ENCODE results near the gene DCBLD1.

The DCBLD1 gene

GRCh38 chr6:117592983-117593759, 110.7 kb downstream of the DCBLD1 start:
- H3K4me2 ChIP-seq (ENCODE audit: low read depth, low read length, poor library complexity, severe bottlenecking), result no peak overlapping the region

GRCh38 chr6:117595099-117595923, 112.8 kb downstream of the DCBLD1 start:
- TF ChIP-seq CTCF (IDR thresholded peaks at IDR 0.05; ENCODE audit: insufficient read depth, low read length, poor library complexity, severe bottlenecking) (no peak), EZH2phosphoT487 (conservative IDR thresholded peaks at IDR 0.05; ENCODE audit: low read length) (no peak)
- H3F3A ChIP-seq (ENCODE audit: insufficient read depth), result no peaks in the 10 kb centered on the region
- H3K9me3 ChIP-seq (ENCODE audit: insufficient read depth, low read length), result no peaks in the 10 kb centered on the region
- no peak overlapping the region for H2AFZ ChIP-seq (ENCODE audit: low read depth, low read length, severe bottlenecking)
- H3K4me2 ChIP-seq (ENCODE audit: low read depth, low read length, poor library complexity, severe bottlenecking), result no peak overlapping the region
- peaks cover 9% of the 10 kb centered on the region; the same call in 1 of the 2 replicates for H4K20me1 ChIP-seq (ENCODE audit: low read depth, low read length)
- peaks cover 99% of the 10 kb centered on the region for H3K79me2 ChIP-seq (ENCODE audit: insufficient read depth, low read length)
- no peak overlapping the region for H3K27ac ChIP-seq (ENCODE audit: low read depth, low read length)
- H3K4me3 ChIP-seq (ENCODE audit: insufficient read depth, low read length, poor library complexity, severe bottlenecking), result no peak overlapping the region
- H3K9ac ChIP-seq (ENCODE audit: low read length), result no peak overlapping the region
- no peaks in the 10 kb centered on the region for H3K9me2 ChIP-seq (replicated peaks; ENCODE audit: insufficient read depth, low read length)
- H3K36me3 ChIP-seq (ENCODE audit: low read length), result peaks cover 21% of the 10 kb centered on the region
- no peaks in the 10 kb centered on the region for H3K27me3 ChIP-seq (ENCODE audit: low read length)

More at GRCh38 chr6:117592983-117593759, 110.7 kb downstream of the DCBLD1 start:
- no peaks in the 10 kb centered on the region for H3F3A ChIP-seq (ENCODE audit: insufficient read depth)
- no peak overlapping the region for H3K27ac ChIP-seq (ENCODE audit: low read depth, low read length)
- peaks cover 94% of the 10 kb centered on the region for H3K79me2 ChIP-seq (ENCODE audit: insufficient read depth, low read length)
- H3K9me2 ChIP-seq (replicated peaks; ENCODE audit: insufficient read depth, low read length), result no peaks in the 10 kb centered on the region
- no peak overlapping the region for H2AFZ ChIP-seq (ENCODE audit: low read depth, low read length, severe bottlenecking)
- TF ChIP-seq CTCF (IDR thresholded peaks at IDR 0.05; ENCODE audit: insufficient read depth, low read length, poor library complexity, severe bottlenecking) (no peak), EZH2phosphoT487 (conservative IDR thresholded peaks at IDR 0.05; ENCODE audit: low read length) (no peak)
- H4K20me1 ChIP-seq (ENCODE audit: low read depth, low read length), result peaks cover 9% of the 10 kb centered on the region; the same call in 1 of the 2 replicates
- peaks cover 22% of the 10 kb centered on the region for H3K36me3 ChIP-seq (ENCODE audit: low read length)
- no peak overlapping the region for H3K9ac ChIP-seq (ENCODE audit: low read length)
- no peaks in the 10 kb centered on the region for H3K9me3 ChIP-seq (ENCODE audit: insufficient read depth, low read length)
- no peaks in the 10 kb centered on the region for H3K27me3 ChIP-seq (ENCODE audit: low read length)
- no peak overlapping the region for H3K4me3 ChIP-seq (ENCODE audit: insufficient read depth, low read length, poor library complexity, severe bottlenecking)

- Histone ChIP-seq H3K9ac (ENCODE audit: low read length) (no peak overlapping the region), H3F3A (ENCODE audit: insufficient read depth) (no peaks in the 10 kb centered on the region), H4K20me1 (ENCODE audit: low read depth, low read length) (peaks cover 9% of the 10 kb centered on the region; the same call in 1 of the 2 replicates), H3K79me2 (ENCODE audit: insufficient read depth, low read length) (peaks cover 94% of the 10 kb centered on the region), H3K27ac (ENCODE audit: low read depth, low read length) (no peak overlapping the region), H3K4me2 (ENCODE audit: low read depth, low read length, poor library complexity, severe bottlenecking) (no peak overlapping the region), H2AFZ (ENCODE audit: low read depth, low read length, severe bottlenecking) (no peak overlapping the region), H3K27me3 (ENCODE audit: low read length) (no peaks in the 10 kb centered on the region), H3K36me3 (ENCODE audit: low read length) (peaks cover 21% of the 10 kb centered on the region), H3K4me3 (ENCODE audit: insufficient read depth, low read length, poor library complexity, severe bottlenecking) (no peak overlapping the region), H3K9me3 (ENCODE audit: insufficient read depth, low read length) (no peaks in the 10 kb centered on the region), H3K9me2 (replicated peaks; ENCODE audit: insufficient read depth, low read length) (no peaks in the 10 kb centered on the region)
- no peak for TF ChIP-seq CTCF (IDR thresholded peaks at IDR 0.05; ENCODE audit: insufficient read depth, low read length, poor library complexity, severe bottlenecking)
- no peak for TF ChIP-seq EZH2phosphoT487 (conservative IDR thresholded peaks at IDR 0.05; ENCODE audit: low read length)
Measured at GRCh38 chr6:117597755-117598154, 115.3 kb downstream of the DCBLD1 start.
